ENCODE data around the gene PNCK. TPM values are rescaled to one million over a fixed set of nuclear protein-coding genes. Genes with fewer than 3 reads are reported as not detected.

PNCK gene
- total and polyA plus RNA-seq, 2 of the 13 experiments (the other 11 are each of a cell fraction or from before 2014, with no cell fraction given), result 33.1 TPM; not detected in 1

- TF ChIP-seq SNAPC5 (CRISPR knock-in tag; IDR thresholded peaks at IDR 0.05; ENCODE audit: borderline replicate concordance), result no peak
- no peak for TF ChIP-seq HOXA9 (CRISPR knock-in tag; IDR thresholded peaks at IDR 0.05; ENCODE audit: borderline replicate concordance)
- no peak for TF ChIP-seq SALL2 (CRISPR knock-in tag; IDR thresholded peaks at IDR 0.05)
- 0 out of 2 replicates have a peak, but pooled peaks have one; percentile 30 for TF ChIP-seq ZMYM2 (CRISPR knock-in tag; IDR thresholded peaks at IDR 0.05)
- no peak for TF ChIP-seq TRIM24 (CRISPR knock-in tag; IDR thresholded peaks at IDR 0.05)
- TF ChIP-seq DNMT1 (CRISPR knock-in tag; IDR thresholded peaks at IDR 0.05), result no peak
- TF ChIP-seq SKI (IDR thresholded peaks at IDR 0.05; ENCODE audit: partially characterized antibody), result no peak
- no peak for TF ChIP-seq ZNF660 (CRISPR knock-in tag; IDR thresholded peaks at IDR 0.05; ENCODE audit: borderline replicate concordance, low read depth)
- no peak for TF ChIP-seq ZNF484 (CRISPR knock-in tag; IDR thresholded peaks at IDR 0.05; ENCODE audit: borderline replicate concordance, low read depth)
- no peak for TF ChIP-seq SRSF1 (optimal IDR thresholded peaks at IDR 0.05; ENCODE audit: low read depth, low read length)
- TF ChIP-seq ZSCAN30 (CRISPR knock-in tag; IDR thresholded peaks at IDR 0.05), result no peak
- no peak for TF ChIP-seq REST (IDR thresholded peaks at IDR 0.05; ENCODE audit: borderline replicate concordance in 1 of 2, low read depth in 1 of 2, low read length in 2 of 2)
- TF ChIP-seq ZNF746 (CRISPR knock-in tag; IDR thresholded peaks at IDR 0.05), result no peak
- TF ChIP-seq REPIN1 (CRISPR knock-in tag; IDR thresholded peaks at IDR 0.05; ENCODE audit: borderline replicate concordance, low read depth), result peak; percentile 41; the same call in 1 of the 2 replicates
- no peak for TF ChIP-seq ZNF350 (CRISPR knock-in tag; IDR thresholded peaks at IDR 0.05; ENCODE audit: borderline replicate concordance, low read depth)
- no peak for TF ChIP-seq NR2F2 (IDR thresholded peaks at IDR 0.05; ENCODE audit: borderline replicate concordance, low read depth)
- no peak for TF ChIP-seq GRHL1 (CRISPR knock-in tag; conservative IDR thresholded peaks at IDR 0.05)
- TF ChIP-seq IRF1 (CRISPR knock-in tag; IDR thresholded peaks at IDR 0.05; ENCODE audit: low read depth), result no peak
- 0 out of 2 replicates have a peak, but pooled peaks have one; percentile 39 for TF ChIP-seq BORCS8-MEF2B (CRISPR knock-in tag; IDR thresholded peaks at IDR 0.05)
- peak; percentile 25 for TF ChIP-seq XRCC5 (optimal IDR thresholded peaks at IDR 0.05; ENCODE audit: low read length)
- no peak for TF ChIP-seq PITX1 (CRISPR knock-in tag; IDR thresholded peaks at IDR 0.05)
- no peak for TF ChIP-seq NFIB (CRISPR knock-in tag; IDR thresholded peaks at IDR 0.05; ENCODE audit: borderline replicate concordance)
- TF ChIP-seq ETS1 (CRISPR knock-in tag; IDR thresholded peaks at IDR 0.05), result no peak
Observed at GRCh38 chrX:153667956-153668396, 5.6 kb downstream of the PNCK start (continued).

Data from HepG2 (cell line).